Ammon's horn (tissue), 1 donor: ENCODE data around the gene USP6NL.

Source experiments
- DNase-seq: peaks from one replicate; pipeline ENCODE4 v3.0.0-alpha.2; 2016; ENCODE audit warnings: low spot score

USP6NL gene

GRCh38 chr10:11616021-11616420, 4.6 kb upstream of the USP6NL start:
- DNase-seq = no peak

GRCh38 chr10:11615396-11615795, 3.9 kb upstream of the USP6NL start:
- no peak for DNase-seq

GRCh38 chr10:11612021-11613001, 861 bp upstream of the USP6NL start:
- peak; percentile 9 for DNase-seq

- DNase-seq = peak; percentile 38
These were observed 613 bp downstream of the USP6NL start for GRCh38 chr10:11610826-11611247.

GRCh38 chr10:11610166-11610825, 1.2 kb downstream of the USP6NL start:
- DNase-seq = no peak

GRCh38 chr10:11609492-11610093, 1.9 kb downstream of the USP6NL start:
- no peak for DNase-seq

- DNase-seq = no peak
These were observed 2.4 kb downstream of the USP6NL start for GRCh38 chr10:11609052-11609451.

GRCh38 chr10:11608159-11609013, 3.1 kb downstream of the USP6NL start:
- no peak for DNase-seq

- DNase-seq = no peak
These were observed 5.5 kb downstream of the USP6NL start for GRCh38 chr10:11605807-11606408.

- DNase-seq = no peak
These were observed 6.4 kb downstream of the USP6NL start for GRCh38 chr10:11604865-11605650.

GRCh38 chr10:11603741-11604140, 7.7 kb downstream of the USP6NL start:
- no peak for DNase-seq

GRCh38 chr10:11602919-11603523, 8.4 kb downstream of the USP6NL start:
- DNase-seq = no peak

GRCh38 chr10:11602358-11602757, 9.1 kb downstream of the USP6NL start:
- no peak for DNase-seq

GRCh38 chr10:11601670-11602069, 9.8 kb downstream of the USP6NL start:
- no peak for DNase-seq

- DNase-seq = no peak
These were observed 11.2 kb downstream of the USP6NL start for GRCh38 chr10:11600280-11600679.

GRCh38 chr10:11598712-11599397, 12.6 kb downstream of the USP6NL start:
- DNase-seq = no peak

GRCh38 chr10:11597470-11597869, 14.0 kb downstream of the USP6NL start:
- DNase-seq = no peak

- no peak for DNase-seq
These were observed 16.1 kb downstream of the USP6NL start for GRCh38 chr10:11595395-11595692.

GRCh38 chr10:11594589-11595394, 16.7 kb downstream of the USP6NL start:
- DNase-seq = no peak
